NCI-H1092 treated with DMSO at 0.1 percent for 48 hours (cell line): ENCODE results near the gene DKC1.
"Not testable (repeated sequence)": the region's sequence is repeated elsewhere in the genome, so short reads cannot be mapped to it uniquely, and the experiment has no call there.

Source experiments
- DNase-seq: peaks from one replicate; lab custom pipeline; 2025; lab: John Stamatoyannopoulos, UW

Gene DKC1

DNA sequence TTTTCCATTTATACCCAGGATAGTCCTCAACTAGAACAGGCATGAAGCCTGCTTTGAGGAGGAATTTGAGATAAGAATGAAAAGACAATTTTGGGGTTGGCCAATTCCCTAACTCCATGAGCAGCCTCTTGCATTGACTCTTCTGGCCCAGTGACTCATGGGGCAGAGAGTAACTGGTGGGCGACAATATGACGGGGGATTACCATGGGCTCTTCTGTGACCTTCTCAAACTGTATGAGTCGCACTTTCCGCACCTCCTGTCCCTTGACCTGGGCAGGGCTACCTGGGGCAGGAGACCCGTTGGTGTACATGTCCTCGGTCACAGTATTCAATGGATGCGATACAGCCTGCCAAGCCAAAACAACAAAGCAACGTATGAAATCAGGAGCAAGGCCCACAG is 29.3 kb downstream of the DKC1 start:
- no peak for DNase-seq

DNA sequence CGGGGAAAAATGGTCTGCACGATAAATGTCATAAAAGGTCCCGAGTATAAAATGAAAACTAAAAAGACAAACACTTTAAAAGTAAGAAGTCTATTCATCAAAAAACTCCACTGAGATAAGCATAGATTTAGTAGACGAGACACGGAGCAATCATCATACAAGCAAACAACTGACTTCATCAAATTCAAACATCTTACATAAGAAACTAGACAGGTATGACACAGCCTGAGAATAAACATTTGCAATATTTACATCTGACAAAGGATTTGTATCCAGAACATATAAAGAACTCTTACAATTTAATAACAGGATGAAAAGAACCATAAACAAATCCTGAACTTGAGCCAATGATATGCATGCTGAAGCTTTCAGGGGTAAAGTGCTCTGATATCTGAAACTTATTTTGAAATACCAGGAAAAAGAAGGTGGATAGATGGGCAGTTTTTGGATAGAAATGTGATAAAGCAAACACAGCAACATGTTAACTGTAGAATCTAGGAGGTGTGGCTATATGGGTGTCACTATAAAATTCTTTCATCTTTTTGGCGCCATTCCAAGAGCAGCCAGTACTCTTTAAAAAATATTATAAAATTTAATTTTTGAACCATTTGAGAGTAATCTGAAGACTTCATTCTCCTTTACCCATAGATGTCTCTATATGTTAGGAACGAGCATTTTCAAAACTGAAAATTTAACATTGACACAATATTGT is 30.6 kb downstream of the DKC1 start:
- no peak for DNase-seq

DNA sequence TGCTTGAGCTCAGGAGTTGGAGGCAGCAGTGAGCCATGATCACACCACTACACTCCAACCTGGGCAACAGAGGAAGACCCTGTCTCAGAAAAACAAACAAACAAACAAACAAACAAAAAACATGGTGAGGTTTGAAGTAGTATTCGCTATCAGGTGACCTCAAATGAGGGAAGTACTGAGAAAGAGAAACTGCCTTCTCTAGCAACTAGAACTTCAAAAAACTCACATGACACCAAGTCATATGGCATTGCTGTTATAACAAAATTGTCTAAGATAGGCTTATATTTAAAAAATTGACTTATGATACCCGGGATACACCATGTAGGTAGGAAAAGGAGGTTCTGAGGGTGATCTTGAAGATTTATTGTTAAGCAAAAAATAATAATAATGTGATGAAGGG is 32.4 kb downstream of the DKC1 start:
- DNase-seq, result no peak

DNA sequence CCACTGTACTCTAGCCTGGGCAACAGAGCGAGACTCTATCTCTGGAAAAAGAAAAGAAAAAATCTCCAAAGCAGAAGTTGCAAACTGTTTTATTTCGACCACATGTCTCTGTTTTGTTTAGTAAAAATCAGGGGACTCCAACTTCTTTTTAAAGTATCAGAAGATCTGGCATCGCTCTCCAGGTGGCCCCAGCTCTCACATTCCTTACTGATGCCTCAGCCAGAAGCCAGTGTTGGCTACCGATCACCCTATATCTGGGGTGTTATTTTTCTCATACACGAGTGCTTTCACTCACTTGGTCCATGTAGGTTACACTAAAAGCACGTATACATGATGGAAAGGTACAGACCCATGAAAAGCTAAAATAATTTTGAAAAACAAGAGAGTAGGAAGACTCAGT is 34.3 kb downstream of the DKC1 start:
- no peak for DNase-seq

DNA sequence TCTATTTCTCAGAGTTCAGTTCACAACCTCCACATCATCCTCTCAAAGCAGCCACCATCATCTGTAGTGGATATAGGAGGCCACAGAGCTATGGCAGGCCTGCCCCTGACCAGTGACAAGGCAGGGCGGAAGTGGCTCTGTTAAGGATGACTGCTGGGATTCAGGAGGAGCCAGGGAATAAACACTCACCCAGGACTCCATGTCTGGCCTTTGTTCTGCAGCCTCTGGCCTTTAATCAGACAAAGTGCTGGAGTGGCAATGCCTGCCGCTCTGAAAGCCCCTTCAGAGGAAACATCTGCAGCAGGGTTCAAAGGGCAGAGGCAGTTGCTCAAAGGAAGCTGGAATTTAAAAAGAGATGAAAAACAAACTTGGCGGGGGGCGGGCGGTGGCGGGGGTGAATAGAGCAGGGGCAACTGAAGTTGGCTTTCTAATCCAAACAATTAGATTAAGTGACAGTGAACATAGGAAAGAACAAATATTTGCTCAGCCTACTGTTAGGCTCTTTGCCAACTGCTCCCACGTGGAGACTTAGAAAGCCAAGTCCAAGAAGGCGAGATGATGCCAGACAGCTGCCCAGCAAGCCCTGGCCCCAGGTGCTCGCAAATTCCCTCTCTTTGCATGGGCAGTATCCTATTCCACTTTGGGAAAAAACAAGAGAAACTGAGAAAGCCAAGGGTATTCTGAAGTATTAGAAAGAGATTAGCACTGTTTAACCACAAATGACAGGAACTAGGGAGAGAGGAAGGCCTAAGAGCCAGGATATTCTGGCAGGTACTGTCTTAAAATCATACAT is 37.1 kb downstream of the DKC1 start:
- peak; percentile 96 for DNase-seq

DNA sequence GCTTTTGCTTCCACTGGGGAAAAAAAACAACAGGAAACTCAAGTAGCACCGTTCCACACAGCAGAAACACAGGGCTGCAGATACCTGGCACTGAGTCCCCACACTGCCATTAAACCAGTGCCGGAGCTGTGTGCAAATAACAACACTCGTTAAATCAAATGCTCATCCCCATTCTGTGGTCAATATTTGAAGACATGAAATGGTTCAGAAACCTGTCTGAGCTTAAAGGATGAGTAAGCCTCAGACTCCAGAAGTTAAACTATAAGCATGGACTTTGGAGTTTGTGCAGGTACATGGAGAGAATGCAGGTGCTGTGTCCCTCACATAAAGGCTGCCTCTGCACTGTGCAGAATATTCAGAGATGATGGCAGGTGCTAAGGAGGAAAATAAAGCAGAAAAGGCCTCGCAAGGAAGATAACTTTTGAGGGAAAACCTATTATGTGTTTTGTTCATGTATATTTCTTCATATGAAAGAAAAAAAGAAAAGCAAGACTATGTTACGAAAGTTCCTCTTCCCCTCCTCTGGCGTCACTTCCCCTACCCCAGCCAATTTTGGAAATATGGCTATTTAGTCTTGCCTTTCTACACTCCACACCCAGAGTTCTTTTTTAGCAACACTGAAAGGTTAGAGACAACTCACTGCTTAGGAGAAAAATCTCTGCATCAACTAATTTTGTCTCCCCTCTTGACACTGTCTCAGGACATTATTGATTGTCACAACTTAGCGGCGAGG is 38.0 kb downstream of the DKC1 start:
- no peak for DNase-seq

DNA sequence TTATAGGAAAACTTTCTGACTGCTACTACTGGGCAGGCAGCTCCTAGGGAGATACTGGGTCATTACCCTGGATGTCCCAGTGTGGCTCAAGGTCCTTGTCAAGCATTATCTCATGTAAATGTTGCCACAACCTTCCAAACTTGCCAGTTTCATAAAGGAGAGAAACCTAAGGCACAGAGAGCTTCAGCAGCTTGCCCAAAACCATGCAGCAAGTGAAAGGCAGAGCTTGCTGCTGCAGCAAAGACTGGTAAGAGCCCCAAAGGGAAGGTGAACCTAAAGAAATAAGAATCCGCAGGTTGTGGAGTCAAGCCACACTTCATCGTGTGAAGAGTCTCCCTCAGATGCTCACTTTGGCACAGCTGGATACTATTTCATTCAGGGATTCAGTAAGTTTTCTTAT is 40.3 kb downstream of the DKC1 start:
- no peak for DNase-seq

DNA sequence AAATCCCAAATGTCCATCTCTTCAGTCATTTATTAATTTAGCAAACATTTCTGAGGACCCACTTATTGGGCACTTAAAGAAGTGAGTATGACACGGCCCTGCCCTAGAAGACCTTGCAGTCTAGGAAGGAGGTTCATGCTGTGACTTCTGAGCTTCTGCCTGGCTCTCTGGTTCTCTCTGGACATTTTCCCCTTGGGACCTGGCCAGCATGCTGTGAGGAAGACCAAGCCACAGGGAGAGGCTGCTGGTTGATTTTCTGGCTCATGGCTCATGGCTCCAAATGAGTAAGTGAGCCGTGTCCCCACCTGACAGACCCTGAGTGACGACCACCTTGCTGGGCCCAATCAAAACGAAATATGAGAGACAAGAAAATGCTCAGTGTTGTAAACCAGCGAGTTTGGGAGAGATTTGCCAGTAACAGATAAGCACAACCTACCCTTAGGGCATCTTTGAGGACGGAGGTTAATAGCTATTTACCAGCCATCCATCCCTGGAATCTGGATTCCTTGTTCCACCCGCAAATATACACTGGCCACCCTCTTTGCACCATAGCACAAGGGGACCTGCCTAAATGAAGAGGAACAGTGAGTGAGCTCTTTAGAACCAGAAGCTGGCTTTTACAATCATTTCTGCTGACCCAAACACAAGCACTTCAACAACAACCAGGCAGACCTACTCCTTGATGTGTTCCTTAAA is 41.7 kb downstream of the DKC1 start:
- DNase-seq, result no peak

DNA sequence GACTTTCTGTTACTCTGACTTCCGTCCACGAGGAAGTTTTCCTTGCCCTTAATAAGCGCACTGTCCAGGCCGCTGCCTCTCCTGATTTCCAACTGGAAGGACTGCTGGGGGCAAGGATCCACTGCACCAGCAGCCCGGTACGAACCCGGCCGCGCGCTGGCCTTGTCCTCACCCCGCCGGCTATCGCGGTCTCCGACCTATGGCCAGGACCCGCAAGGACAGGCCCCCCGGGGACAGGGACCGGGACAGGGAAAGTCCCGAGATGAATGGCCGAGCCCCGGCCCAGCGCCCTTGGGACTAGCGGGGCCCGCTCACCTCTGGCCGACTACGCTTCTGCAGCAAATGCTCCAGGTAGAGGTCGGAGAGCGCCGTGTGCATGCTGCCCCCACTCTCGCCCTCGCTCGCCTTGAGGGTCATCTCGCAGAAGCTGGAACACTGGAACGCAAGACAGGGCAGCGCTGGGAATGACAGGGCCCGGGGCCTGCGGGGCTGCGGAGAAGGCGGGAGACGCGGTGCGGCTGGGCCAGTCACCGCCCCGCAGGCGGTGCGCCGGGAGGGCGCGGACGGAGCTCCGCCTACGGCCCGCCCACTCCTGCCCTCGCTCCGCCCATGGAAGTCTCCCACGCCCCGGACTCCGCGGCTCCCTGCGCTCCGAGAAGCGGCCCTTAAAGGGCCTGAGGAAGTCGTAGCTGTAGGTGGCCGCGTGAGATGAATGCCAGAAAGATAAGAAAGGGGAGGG is 42.5 kb downstream of the DKC1 start, which contains the start of gene MPP1:
TSS of gene MPP1 (minus strand) at position 529 of the 739 bp plus-strand sequence. CDS start at position 417, 112 bp downstream.
- peak; percentile 61 for DNase-seq

DNA sequence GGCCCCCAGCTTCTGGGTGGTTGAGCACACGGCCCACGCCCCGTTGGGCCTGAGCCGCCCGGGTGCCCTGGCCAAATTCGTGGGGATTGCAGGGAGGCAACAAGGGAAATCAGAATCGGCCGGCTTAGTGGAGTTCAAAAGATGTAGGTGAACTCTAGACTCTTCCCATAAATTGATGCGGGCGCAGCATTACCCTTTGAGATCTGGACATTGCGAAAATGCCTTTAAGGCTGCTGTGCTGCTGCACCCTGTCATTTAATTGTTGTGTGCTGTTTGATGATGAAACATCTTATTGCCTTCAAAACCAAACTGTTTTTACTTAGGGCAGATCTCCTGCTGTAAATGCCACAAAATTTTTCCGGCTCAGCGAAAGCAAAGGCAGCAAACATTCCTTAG is 43.0 kb downstream of the DKC1 start:
- DNase-seq, result no peak

DNA sequence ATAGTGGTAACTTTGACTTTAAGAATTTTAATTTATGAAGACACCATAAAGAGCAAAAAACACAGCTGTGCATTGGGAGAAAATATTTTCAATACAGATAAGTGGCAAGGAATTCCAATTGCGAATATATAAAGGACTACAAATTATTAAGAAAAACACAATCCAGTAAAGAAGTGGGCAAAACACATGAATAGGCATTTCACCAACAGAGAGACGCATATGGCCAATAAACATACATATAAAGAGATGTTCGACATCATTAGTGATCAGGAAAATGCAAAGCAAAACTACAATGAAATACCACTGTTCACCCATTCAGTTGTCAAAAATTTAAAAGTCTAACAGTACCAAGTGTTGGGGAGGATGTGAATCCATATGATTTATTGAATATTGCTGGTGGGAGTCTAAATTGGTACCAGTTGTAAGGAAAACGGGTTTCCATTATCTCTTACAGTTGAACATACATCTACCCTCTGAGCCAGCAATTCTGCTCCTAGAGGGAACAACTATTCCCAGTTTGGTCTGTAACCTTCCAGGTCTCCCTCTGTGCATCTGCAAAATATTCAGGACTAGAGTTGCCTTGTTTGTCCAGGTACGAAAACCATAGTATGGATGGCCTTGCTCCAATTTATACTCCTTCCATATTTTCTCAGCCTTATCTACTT is 44.3 kb downstream of the DKC1 start:
- no peak for DNase-seq

DNA sequence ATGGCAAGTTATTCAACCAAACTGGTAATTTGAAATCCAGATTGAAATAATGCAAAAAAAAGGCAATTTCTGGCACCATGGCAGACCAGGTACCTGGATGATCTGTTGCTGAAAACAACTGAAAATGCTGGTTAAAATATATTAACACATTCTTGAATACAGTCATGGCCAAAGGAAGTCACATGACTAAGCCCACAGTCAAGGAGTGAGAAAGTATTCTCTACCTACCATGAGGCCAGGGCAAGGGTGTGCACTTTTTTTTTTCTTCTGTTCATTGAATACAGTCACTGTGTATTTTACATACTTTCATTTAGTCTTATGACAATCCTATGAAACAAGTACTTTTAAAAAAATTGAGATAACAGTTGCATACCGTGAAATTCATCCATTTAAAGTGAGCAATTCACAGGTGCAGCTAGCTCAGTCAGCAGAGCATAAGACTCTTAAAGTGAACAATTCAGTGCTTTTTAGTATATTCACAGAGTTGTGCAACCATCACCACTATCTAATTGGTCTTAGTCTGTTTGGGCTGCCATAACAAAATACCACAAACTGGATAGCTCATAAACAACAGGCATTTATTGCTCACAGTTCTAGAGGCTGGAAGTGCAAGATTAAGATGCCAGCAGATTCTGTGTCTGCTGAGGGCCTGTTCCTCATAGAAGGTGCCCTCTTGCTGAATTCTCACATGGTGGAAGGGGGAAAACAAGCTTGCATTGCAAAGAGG is 47.4 kb downstream of the DKC1 start:
- no peak for DNase-seq

DNA sequence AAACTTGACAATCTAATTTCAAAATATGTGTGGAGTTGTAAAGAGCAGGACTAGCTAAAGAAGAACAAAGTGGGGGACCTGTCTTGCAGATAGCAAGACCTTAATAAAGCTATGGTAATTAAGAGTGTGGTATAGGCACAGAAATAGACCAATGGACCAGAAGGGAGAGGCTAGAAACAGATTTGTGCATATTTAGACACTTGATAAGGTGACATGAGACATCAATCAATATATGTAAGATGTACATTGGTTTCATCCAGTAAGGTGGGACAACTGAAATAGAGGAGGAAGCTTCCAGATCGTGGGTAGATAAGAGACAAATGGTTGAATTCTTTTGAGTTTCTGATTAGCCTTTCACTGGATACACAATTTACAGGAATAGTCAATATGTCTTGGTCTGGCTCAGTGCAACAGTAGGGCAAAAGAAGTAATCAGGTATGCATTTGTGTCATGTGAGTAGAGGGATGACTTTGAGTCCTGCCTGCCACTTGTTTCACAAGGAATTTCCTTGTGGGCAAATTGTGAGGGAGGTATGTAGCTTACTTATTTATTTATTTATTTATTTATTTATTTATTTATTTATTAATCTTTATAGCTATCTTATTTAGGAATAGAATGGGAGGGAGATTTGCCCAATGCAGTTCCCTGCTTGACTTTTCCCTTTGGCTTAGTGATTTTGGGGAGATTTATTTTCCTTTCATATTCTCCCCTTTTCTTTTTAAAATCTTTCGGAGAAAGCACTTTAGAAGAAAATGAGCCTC is 49.9 kb downstream of the DKC1 start:
- no peak for DNase-seq

DNA sequence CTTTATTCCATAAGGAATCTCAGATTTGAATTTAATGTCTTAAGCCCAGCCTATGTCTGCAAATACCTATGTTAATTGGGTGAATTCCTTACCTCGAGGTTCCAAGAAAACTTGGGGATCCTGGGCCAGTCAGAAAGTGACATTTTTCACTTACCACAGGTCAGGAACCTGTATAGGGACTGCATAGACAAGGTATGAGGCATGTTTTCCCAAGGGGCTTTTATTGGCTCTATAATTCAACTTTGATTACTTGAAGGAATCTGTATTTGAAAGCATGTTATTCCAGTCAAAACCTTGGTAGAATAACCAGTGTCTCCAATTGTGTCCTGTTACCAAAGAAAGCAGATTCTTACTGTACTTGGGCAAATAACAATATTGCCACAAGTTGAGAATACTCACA is 51.1 kb downstream of the DKC1 start:
- no peak for DNase-seq

DNA sequence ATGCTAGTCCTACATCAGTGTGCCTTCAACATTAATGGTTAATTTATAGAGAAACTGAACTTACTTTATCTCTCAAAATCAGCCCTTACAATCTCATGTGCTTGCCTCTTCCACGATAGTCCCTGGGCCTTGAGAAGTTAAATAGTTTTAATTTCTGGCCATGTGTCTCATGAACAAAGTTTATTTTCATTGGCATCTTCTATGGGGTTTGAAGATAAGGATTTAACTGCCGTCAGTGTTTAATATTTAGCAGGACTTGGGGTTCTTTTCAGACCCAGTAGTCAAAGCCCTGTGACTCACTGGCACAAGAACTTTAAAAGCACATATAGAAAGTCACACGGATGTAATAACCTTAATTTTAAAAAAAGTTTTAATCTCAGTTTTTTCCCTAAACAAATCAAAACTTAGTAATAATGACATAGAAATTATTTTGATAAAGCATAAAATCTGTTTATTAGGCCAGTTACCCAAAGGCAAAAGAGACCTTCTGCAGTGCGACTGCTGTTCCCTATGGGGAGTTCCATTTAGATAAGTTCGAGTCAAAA is 52.7 kb downstream of the DKC1 start:
- no peak for DNase-seq

DNA sequence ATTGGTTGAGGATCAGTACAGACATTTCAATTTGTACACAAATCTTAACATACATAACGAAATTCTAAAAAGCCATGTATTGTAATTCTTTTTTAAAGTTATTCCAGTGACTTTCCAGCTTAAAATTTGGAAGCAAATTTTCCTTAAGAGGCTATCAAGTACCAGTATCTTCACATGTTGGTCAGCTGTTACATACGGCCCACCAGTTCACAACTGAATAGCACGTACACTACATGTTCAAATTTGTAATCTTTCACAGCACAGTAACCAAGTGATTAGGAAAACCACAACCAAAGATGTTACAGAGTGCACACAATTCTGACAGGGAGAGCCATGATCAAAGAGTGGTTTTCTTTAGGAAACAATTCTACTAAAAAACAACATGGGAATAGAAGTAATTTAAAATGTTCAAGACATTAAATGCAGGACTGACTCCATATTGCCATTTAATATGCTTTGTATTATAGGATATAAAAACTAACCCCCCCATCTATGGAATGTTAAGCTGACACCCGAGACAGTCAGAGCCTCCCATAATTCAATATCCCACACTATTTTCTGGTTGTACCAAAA is 53.7 kb downstream of the DKC1 start:
- DNase-seq, result not testable (repeated sequence)

DNA sequence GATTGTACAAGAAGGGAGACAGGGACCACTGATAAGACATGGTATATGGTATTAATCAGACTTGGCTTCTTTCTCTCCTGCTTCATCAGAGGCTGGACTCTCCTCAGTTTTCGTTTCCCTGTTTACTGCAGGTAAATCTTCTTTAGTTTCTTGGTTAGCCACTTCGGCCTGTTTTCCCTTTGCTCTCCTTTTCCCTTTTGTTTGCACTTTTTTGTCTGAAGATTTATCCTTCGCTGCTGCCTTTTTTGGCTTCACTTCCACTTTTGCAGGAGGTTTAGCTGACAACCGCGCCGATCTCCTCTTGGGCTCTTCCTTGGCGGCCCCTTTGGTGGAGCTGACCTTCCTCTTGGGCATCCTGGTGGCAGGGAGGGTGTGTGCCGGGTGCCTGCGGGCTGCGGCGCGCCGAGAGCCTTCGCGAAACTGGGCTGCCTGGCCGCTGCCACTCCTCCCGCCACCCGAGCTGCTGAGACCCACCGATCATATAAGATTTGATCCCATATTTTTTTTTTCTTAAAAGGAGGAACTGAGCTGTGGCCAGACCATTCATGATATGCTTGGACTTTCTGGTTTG is 54.5 kb downstream of the DKC1 start:
- not testable (repeated sequence) for DNase-seq
